Lung (tissue), 12 donors: Measurements from ENCODE around the gene ZNF521. TPM values are rescaled to one million over a fixed set of nuclear protein-coding genes. Genes with fewer than 3 reads are reported as not detected.

Experiments
- ATAC-seq: fragments of 200-7000 bp; cut with Tn5 transposase; one replicate; pipeline ENCODE4 v1.9.1; 2020; ENCODE audit warnings: moderate number of reproducible peaks; ENCODE audit not compliant: insufficient read depth, low FRiP score
- DNase-seq, 3 donors: peaks; one replicate each; pipeline ENCODE4 v3.0.0-alpha.2; 2013 to 2017
- H3K27ac ChIP-seq, 2 donors: one replicate each; pipeline ENCODE4 v1.5.1; 2013; ENCODE audit warnings: mild to moderate bottlenecking in 2 of 2, moderate library complexity in 2 of 2, control low read depth in 1 of 2, inconsistent platforms in 1 of 2, low read depth in 1 of 2, low read length in 1 of 2
- H3K27me3 ChIP-seq, 3 donors: one replicate each; pipeline ENCODE4 v1.5.1; 2013; ENCODE audit warnings: low read length in 2 of 3; ENCODE audit not compliant: control insufficient read depth in 3 of 3, insufficient read depth in 3 of 3
- H3K36me3 ChIP-seq, 4 donors: one replicate each; pipeline ENCODE4 v1.5.1; 2013; ENCODE audit warnings: low read length in 4 of 4, mild to moderate bottlenecking in 1 of 4, moderate library complexity in 1 of 4; ENCODE audit not compliant: control insufficient read depth in 4 of 4, insufficient read depth in 4 of 4
- H3K4me1 ChIP-seq, 5 donors: one replicate each; pipeline ENCODE4 v1.5.1; 2013; ENCODE audit warnings: low read length in 5 of 5, mild to moderate bottlenecking in 2 of 5, moderate library complexity in 1 of 5; ENCODE audit not compliant: control insufficient read depth in 5 of 5, insufficient read depth in 5 of 5
- H3K4me3 ChIP-seq: one replicate; pipeline ENCODE4 v1.5.1; 2013; ENCODE audit warnings: mild to moderate bottlenecking, control low read depth, moderate library complexity
- H3K9ac ChIP-seq, 2 donors: one replicate each; pipeline ENCODE4 v1.5.1; 2013; ENCODE audit warnings: low read length in 2 of 2, control low read depth in 1 of 2; ENCODE audit not compliant: insufficient read depth in 1 of 2
- H3K9me3 ChIP-seq, 4 donors: one replicate each; pipeline ENCODE4 v1.5.1; 2013; ENCODE audit warnings: low read length in 3 of 4, mild to moderate bottlenecking in 1 of 4, moderate library complexity in 1 of 4; ENCODE audit not compliant: control insufficient read depth in 4 of 4, insufficient read depth in 3 of 4
- WGBS, 2 donors: extraction: QIAGEN DNeasy Blood & Tissue Kit; methylation state at CpG; one replicate each; pipeline ENCODE4 v1.1.7; 2013; 5-methylcytosine and 5-hydroxymethylcytosine counted together
- polyA plus RNA-seq, 2 donors: library from polyadenylated mRNA; stranded (reverse); fragments of 200-250 nt; gene quantifications; one replicate each; pipeline ENCODE4 v1.2.1, GENCODE V29; 2013
- total RNA-seq, 2 donors: library from RNA; depleted of rRNA in 1 of 2; stranded (reverse); fragments of >200 nt in 1 of 2; gene quantifications; one replicate each; pipeline ENCODE4 v1.2.1, GENCODE V29; 2014 to 2021
- TF ChIP-seq, protein P1 (sequence below): IDR thresholded peaks from 2 replicates; pipeline ENCODE4 v1.5.1; 2012; ENCODE audit warnings: mild to moderate bottlenecking; ENCODE audit errors: control extremely low read depth, extremely low read depth
- donor health status: control.
- donor health status: control.
- donor health status: Bipolar disorder and iron deficiency.
- donor health status: healthy.
- donor health status: DM: yes; HTN: yes; CAD: no.

The ZNF521 gene
- total and polyA plus RNA-seq, 4 donors: 1.5 to 48.8 (median 10.7) TPM

DNA sequence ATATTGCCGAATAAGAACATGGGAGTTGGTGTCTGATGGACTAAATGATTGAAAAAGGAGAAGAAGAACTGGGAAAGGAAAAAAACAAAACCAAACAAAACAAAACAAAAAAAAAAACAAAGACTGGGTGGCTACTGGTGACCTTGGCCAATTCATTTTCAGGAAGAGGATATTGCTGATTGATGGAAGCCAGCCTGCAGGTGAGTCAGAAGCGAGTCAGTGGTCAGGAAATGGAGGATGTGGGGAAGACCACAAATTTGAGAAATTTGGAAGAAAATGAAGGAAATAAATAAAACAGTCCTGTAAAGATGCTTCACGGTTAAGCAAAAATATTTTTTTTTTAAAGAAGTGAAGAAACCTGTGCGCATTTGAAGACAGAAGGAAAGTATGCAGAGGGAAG lies 296.9 kb downstream of the ZNF521 start:
- H3K9me3 ChIP-seq: peaks cover 0 to 2% (median 0%) of the 10 kb centered on the region in 4 donors
- H3K27me3 ChIP-seq: no peaks in the 10 kb centered on the region
- ATAC-seq (no peak), DNase-seq (no peak)
- H3K9ac ChIP-seq: no peak overlapping the region
- TF ChIP-seq, protein P1, sequence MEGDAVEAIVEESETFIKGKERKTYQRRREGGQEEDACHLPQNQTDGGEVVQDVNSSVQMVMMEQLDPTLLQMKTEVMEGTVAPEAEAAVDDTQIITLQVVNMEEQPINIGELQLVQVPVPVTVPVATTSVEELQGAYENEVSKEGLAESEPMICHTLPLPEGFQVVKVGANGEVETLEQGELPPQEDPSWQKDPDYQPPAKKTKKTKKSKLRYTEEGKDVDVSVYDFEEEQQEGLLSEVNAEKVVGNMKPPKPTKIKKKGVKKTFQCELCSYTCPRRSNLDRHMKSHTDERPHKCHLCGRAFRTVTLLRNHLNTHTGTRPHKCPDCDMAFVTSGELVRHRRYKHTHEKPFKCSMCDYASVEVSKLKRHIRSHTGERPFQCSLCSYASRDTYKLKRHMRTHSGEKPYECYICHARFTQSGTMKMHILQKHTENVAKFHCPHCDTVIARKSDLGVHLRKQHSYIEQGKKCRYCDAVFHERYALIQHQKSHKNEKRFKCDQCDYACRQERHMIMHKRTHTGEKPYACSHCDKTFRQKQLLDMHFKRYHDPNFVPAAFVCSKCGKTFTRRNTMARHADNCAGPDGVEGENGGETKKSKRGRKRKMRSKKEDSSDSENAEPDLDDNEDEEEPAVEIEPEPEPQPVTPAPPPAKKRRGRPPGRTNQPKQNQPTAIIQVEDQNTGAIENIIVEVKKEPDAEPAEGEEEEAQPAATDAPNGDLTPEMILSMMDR: no peak
- H3K4me1 ChIP-seq: peaks cover 0 to 45% (median 1%) of the 10 kb centered on the region in 5 donors
- no peak overlapping the region for H3K4me3 ChIP-seq
- H3K36me3 ChIP-seq: no peaks in the 10 kb centered on the region
- WGBS, 2 donors: 51 to 68% methylated on average over 4 of the region's 4 CpGs
- no peak overlapping the region for H3K27ac ChIP-seq

DNA sequence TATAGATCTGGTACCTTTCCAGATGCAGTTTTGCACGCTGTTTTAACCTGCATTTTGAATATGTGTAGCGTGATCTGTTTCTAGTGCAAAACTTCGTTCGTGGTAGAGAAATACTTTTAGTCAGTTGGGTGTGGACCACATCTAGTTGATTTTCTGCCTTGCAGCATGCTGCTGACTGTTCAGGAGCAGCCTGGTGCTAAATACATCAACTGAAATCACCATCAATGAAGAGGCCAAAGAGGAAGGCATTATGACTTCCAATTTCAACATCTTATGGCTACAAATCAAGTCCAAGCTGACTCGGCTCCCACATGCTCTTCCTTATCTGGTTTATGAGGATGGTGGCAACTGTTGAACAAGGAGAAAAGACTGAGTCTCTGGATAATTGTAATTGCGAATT lies 298.5 kb downstream of the ZNF521 start:
- TF ChIP-seq, protein P1: no peak
- WGBS, 2 donors: 86 to 89% methylated on average over 6 of the region's 6 CpGs
- no peak for ATAC-seq

DNA sequence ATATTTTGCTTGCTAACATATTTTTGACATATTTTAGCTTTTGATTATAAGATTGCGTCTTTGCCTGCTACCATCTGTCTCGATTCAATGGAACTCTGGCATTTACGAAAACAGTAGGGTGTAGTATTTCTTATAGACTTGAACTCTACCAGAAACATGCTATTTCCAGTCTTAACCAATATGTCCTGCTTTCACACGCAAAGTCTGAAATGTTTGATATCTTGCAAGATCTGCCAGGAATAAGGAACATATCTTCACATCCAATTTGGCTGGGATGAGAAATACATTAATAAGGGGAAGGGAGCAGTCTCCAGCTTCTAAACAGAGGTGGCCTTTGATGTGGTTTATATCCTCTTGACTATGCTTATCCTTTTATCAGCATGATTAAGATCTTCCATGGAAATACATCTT lies 299.4 kb downstream of the ZNF521 start:
- Histone ChIP-seq H3K36me3 (no peaks in the 10 kb centered on the region), H3K9ac (no peak overlapping the region), H3K27me3 (no peaks in the 10 kb centered on the region), H3K4me1 (peaks cover 0 to 41% (median 0%) of the 10 kb centered on the region in 5 donors), H3K27ac (no peak overlapping the region), H3K9me3 (peaks cover 0 to 2% (median 0%) of the 10 kb centered on the region in 4 donors), H3K4me3 (no peak overlapping the region)
- ATAC-seq (no peak), DNase-seq (peak in 2 of 3 donors; percentile 68 to 72)
- TF ChIP-seq, protein P1: no peak
- 70 to 82% methylated on average over 4 of the region's 4 CpGs for WGBS, 2 donors

More for the DNA sequence above, 298.5 kb downstream of the ZNF521 start:
- Histone ChIP-seq H3K27me3 (no peaks in the 10 kb centered on the region), H3K9ac (no peak overlapping the region), H3K36me3 (no peaks in the 10 kb centered on the region), H3K4me3 (no peak overlapping the region), H3K4me1 (peaks cover 0 to 45% (median 0%) of the 10 kb centered on the region in 5 donors), H3K9me3 (peaks cover 0 to 2% (median 0%) of the 10 kb centered on the region in 4 donors), H3K27ac (no peak overlapping the region)
- DNase-seq: peak in 1 of 3 donors; percentile 50

DNA sequence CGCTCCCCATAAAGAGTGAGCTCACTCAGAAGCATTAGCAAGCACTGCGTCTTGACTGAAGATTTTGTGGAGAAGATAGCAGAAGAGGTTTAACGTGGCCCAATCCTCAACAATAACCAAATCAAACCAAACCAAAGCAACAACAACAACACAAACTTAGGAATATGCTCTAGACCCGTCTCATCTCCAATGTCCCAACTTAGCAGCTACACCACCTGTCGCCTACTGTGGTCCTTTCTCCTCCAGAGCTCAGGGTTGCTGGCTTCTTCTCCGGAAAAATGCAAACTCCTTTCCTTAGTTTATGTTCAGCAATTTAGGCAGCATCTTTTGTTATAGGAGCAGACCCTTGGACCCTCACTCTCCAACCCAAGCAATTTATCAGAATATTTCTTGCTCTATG lies 301.4 kb downstream of the ZNF521 start:
- ATAC-seq (no peak), DNase-seq (no peak)
- no peaks in the 10 kb centered on the region for H3K36me3 ChIP-seq
- WGBS, 2 donors: 96 to 97% methylated on average over 6 of the region's 6 CpGs
- H3K4me1 ChIP-seq: peaks cover 0 to 22% (median 0%) of the 10 kb centered on the region in 5 donors
- H3K9ac ChIP-seq: no peak overlapping the region
- H3K4me3 ChIP-seq: no peak overlapping the region
- no peaks in the 10 kb centered on the region for H3K27me3 ChIP-seq
- peaks cover 0 to 2% (median 0%) of the 10 kb centered on the region in 4 donors for H3K9me3 ChIP-seq
- H3K27ac ChIP-seq: no peak overlapping the region
- TF ChIP-seq, protein P1: no peak
